ENCODE results near the gene DDX49. TPM values are rescaled to one million over a fixed set of nuclear protein-coding genes. Genes with fewer than 3 reads are reported as not detected.
"Not testable (repeated sequence)": the region's sequence is repeated elsewhere in the genome, so short reads cannot be mapped to it uniquely, and the experiment has no call there.

DDX49 gene
- total RNA-seq, 1 donor from 2014 or later: 46.3 TPM

- no peak for DNase-seq (ENCODE audit: extremely low read depth, low read depth, low spot score)
These were observed 10.4 kb upstream of the DDX49 start for GRCh38 chr19:18908917-18909619.

GRCh38 chr19:18910010-18910409 is 9.5 kb upstream of the DDX49 start:
- DNase-seq (ENCODE audit: extremely low read depth, low read depth, low spot score): no peak

- DNase-seq (ENCODE audit: extremely low read depth, low read depth, low spot score): no peak
These were observed 8.6 kb upstream of the DDX49 start for GRCh38 chr19:18910801-18911436.

GRCh38 chr19:18912933-18913332 is 6.6 kb upstream of the DDX49 start:
- no peak for DNase-seq (ENCODE audit: extremely low read depth, low read depth, low spot score)

- no peak for DNase-seq (ENCODE audit: extremely low read depth, low read depth, low spot score)
These were observed 6.0 kb upstream of the DDX49 start for GRCh38 chr19:18913466-18913865.

GRCh38 chr19:18915639-18916038 is 3.9 kb upstream of the DDX49 start:
- DNase-seq (ENCODE audit: extremely low read depth, low read depth, low spot score): no peak

GRCh38 chr19:18917593-18917992 is 1.9 kb upstream of the DDX49 start:
- not testable (repeated sequence) for DNase-seq (ENCODE audit: extremely low read depth, low read depth, low spot score)

GRCh38 chr19:18919900-18920214 is 342 bp downstream of the DDX49 start:
- DNase-seq (ENCODE audit: extremely low read depth, low read depth, low spot score): no peak

- DNase-seq (ENCODE audit: extremely low read depth, low read depth, low spot score): no peak
These were observed 885 bp downstream of the DDX49 start for GRCh38 chr19:18920400-18920799.

GRCh38 chr19:18921593-18921992 is 2.1 kb downstream of the DDX49 start:
- DNase-seq (ENCODE audit: extremely low read depth, low read depth, low spot score): no peak

GRCh38 chr19:18922228-18922985 is 2.9 kb downstream of the DDX49 start:
- no peak for DNase-seq (ENCODE audit: extremely low read depth, low read depth, low spot score)

- no peak for DNase-seq (ENCODE audit: extremely low read depth, low read depth, low spot score)
These were observed 5.2 kb downstream of the DDX49 start for GRCh38 chr19:18924684-18925213.

GRCh38 chr19:18928018-18928805 is 8.7 kb downstream of the DDX49 start:
- no peak for DNase-seq (ENCODE audit: extremely low read depth, low read depth, low spot score)

- no peak for DNase-seq (ENCODE audit: extremely low read depth, low read depth, low spot score)
These were observed 9.8 kb downstream of the DDX49 start for GRCh38 chr19:18929311-18929710.

- DNase-seq (ENCODE audit: extremely low read depth, low read depth, low spot score): no peak
These were observed 12.0 kb downstream of the DDX49 start for GRCh38 chr19:18931316-18932162.

- DNase-seq (ENCODE audit: extremely low read depth, low read depth, low spot score): no peak
These were observed 12.8 kb downstream of the DDX49 start for GRCh38 chr19:18932216-18932841.

- no peak for DNase-seq (ENCODE audit: extremely low read depth, low read depth, low spot score)
These were observed 13.8 kb downstream of the DDX49 start for GRCh38 chr19:18933297-18933696.

GRCh38 chr19:18939163-18939562 is 19.6 kb downstream of the DDX49 start:
- DNase-seq (ENCODE audit: extremely low read depth, low read depth, low spot score): no peak

- DNase-seq (ENCODE audit: extremely low read depth, low read depth, low spot score): no peak
These were observed 20.6 kb downstream of the DDX49 start for GRCh38 chr19:18939922-18940768.

All from glomerular endothelial cell (primary cell).